ENCODE results near the gene SLC16A5. TPM values are rescaled to one million over a fixed set of nuclear protein-coding genes. Genes with fewer than 3 reads are reported as not detected.
"Not testable (repeated sequence)": the region's sequence is repeated elsewhere in the genome, so short reads cannot be mapped to it uniquely, and the experiment has no call there.

Gene SLC16A5
- polyA plus RNA-seq, 3 donors: 26.1 to 99.4 (median 27.0) TPM

DNA sequence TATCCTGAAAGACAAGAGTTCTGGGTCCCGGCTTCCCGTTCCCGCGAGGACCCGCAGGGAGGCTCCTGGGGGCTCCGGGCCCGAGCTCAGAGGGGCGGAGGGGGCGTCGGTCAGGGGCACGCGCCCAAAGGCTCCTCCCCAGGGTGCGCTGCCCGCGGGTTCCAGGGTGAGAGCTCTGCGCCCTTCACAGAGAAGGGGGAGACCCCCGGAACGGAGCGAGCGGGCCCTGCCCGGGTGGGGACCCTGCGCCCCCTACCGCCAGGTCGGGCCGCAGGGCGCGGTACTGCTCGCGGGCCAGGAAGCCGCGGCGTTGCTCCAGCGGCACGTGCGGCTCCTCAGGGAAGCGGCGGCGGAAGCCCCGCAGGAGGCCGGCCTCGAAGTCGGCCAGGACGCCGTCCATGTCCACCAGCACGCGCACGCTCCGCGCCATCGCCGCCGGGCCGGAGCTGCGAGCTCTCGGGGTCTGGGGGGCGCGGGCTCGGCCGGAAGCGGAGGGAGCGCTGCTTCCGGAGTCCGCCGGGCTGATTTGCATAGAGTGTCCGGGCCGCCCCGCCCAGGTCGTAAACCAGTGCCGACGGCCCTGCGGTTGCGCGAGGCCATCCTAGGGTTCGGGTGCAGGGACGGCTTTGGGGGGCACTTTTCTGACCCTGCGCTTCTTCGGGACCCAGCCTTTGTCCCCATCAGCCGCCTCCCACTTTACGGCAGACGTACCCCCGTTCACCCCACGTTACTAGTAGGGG is 43.7 kb downstream of the SLC16A5 start, which contains the start of gene NT5C:
Gene NT5C (minus strand): TSS at position 465 of the 740 bp plus-strand sequence. CDS start 35 bp downstream, at position 430.
- peak; percentile 53 for TF ChIP-seq CTCF (IDR thresholded peaks at IDR 0.05)
- no peaks in the 10 kb centered on the region for H3K9me3 ChIP-seq (replicated peaks in 1 of 2; ENCODE audit: control insufficient read depth in 1 of 2, insufficient read depth in 1 of 2, low read length in 2 of 2)

GRCh38 chr17:75132018-75133000 is 44.6 kb downstream of the SLC16A5 start:
- H3K9me3 ChIP-seq (replicated peaks in 1 of 2; ENCODE audit: control insufficient read depth in 1 of 2, insufficient read depth in 1 of 2, low read length in 2 of 2); H3K9me3 Mint-ChIP-seq; H3K27me3 Mint-ChIP-seq (ENCODE audit: low read depth in 3 of 3); DNase-seq; H3K27me3 ChIP-seq (ENCODE audit: control insufficient read depth in 2 of 2, insufficient read depth in 2 of 2, low read length in 2 of 2); intact Hi-C loops (cut with micrococcal nuclease): not testable (repeated sequence)
- H3K36me3 ChIP-seq (replicated peaks in 1 of 2; ENCODE audit: control insufficient read depth in 1 of 2, insufficient read depth in 2 of 2, low read length in 2 of 2): peaks cover 36 to 50% of the 10 kb centered on the region in 2 donors
- peaks cover 17 to 24% of the 10 kb centered on the region in 2 donors for H3K4me1 ChIP-seq (ENCODE audit: control insufficient read depth in 1 of 2, insufficient read depth in 2 of 2, low read length in 2 of 2)
- peak overlapping the region; percentile 50 to 75 for H3K27ac ChIP-seq (ENCODE audit: low read depth in 1 of 2, low read length in 2 of 2)
- H3K79me2 ChIP-seq (ENCODE audit: insufficient read depth, low read length): peaks cover 15% of the 10 kb centered on the region
- Mint-ChIP-seq H3K4me3 (peak overlapping the region; percentile 84 to 86), H3K4me1 (peaks cover 14% of the 10 kb centered on the region), H3K36me3 (peaks cover 31 to 50% of the 10 kb centered on the region in 2 donors), H3K27ac (peak overlapping the region; percentile 8 to 84 (median 76))
- H4K20me1 ChIP-seq (ENCODE audit: insufficient read depth, low read length): peaks cover 17% of the 10 kb centered on the region
- H3K4me2 ChIP-seq (replicated peaks; ENCODE audit: extremely low read depth, low read length, poor library complexity, severe bottlenecking): peak overlapping the region; percentile 93
- peak overlapping the region; percentile 76 for H3K9ac ChIP-seq (ENCODE audit: insufficient read depth, low read length, poor library complexity, severe bottlenecking)
- peak overlapping the region; percentile 85 for H2AFZ ChIP-seq (ENCODE audit: insufficient read depth, low read depth, low read length, poor library complexity, severe bottlenecking)
- WGBS (ENCODE audit: insufficient coverage): 82% methylated on average over 29 of the region's 40 CpGs
- peak overlapping the region; percentile 72 to 92 (median 73) for H3K4me3 ChIP-seq (replicated peaks in 1 of 3; ENCODE audit: low read depth in 2 of 3, low read length in 3 of 3)

More for the DNA sequence above, 43.7 kb downstream of the SLC16A5 start, which contains the start of gene NT5C:
- H3K9ac ChIP-seq (ENCODE audit: insufficient read depth, low read length, poor library complexity, severe bottlenecking): peak within 1 kb of the TSS; percentile 76
- H3K27me3 ChIP-seq (ENCODE audit: control insufficient read depth in 2 of 2, insufficient read depth in 2 of 2, low read length in 2 of 2): no peaks in the 10 kb centered on the region
- H3K4me1 Mint-ChIP-seq: peaks cover 14% of the 10 kb centered on the region
- peak within 1 kb of the TSS; percentile 50 to 75 for H3K27ac ChIP-seq (ENCODE audit: low read depth in 1 of 2, low read length in 2 of 2)
- peaks cover 15% of the 10 kb centered on the region for H3K79me2 ChIP-seq (ENCODE audit: insufficient read depth, low read length)
- no peaks in the 10 kb centered on the region for H3K9me3 Mint-ChIP-seq
- H2AFZ ChIP-seq (ENCODE audit: insufficient read depth, low read depth, low read length, poor library complexity, severe bottlenecking): peak within 1 kb of the TSS; percentile 85
- WGBS (ENCODE audit: insufficient coverage): under 1% methylated on average over 82 of the region's 82 CpGs
- H3K4me1 ChIP-seq (ENCODE audit: control insufficient read depth in 1 of 2, insufficient read depth in 2 of 2, low read length in 2 of 2): peaks cover 17 to 25% of the 10 kb centered on the region in 2 donors
- H3K27me3 Mint-ChIP-seq (ENCODE audit: low read depth in 3 of 3): no peaks in the 10 kb centered on the region
- H3K36me3 Mint-ChIP-seq: peaks cover 27 to 44% of the 10 kb centered on the region in 2 donors
- intact Hi-C loops (cut with micrococcal nuclease): no loop called here
- peaks cover 17% of the 10 kb centered on the region for H4K20me1 ChIP-seq (ENCODE audit: insufficient read depth, low read length)
- H3K4me3 Mint-ChIP-seq: peak within 1 kb of the TSS; percentile 84 to 88
- H3K4me3 ChIP-seq (replicated peaks in 1 of 3; ENCODE audit: low read depth in 2 of 3, low read length in 3 of 3): peak within 1 kb of the TSS; percentile 72 to 92 (median 73)
- peaks cover 30 to 41% of the 10 kb centered on the region in 2 donors for H3K36me3 ChIP-seq (replicated peaks in 1 of 2; ENCODE audit: control insufficient read depth in 1 of 2, insufficient read depth in 2 of 2, low read length in 2 of 2)
- peak; percentile 43 to 56 (median 54) for DNase-seq
- H3K4me2 ChIP-seq (replicated peaks; ENCODE audit: extremely low read depth, low read length, poor library complexity, severe bottlenecking): peak within 1 kb of the TSS; percentile 93
- peak within 1 kb of the TSS; percentile 56 to 84 (median 76) for H3K27ac Mint-ChIP-seq

Measured in CD14-positive monocyte (primary cell).